Measurements from ENCODE around the gene BSCL2. TPM values are rescaled to one million over a fixed set of nuclear protein-coding genes. Genes with fewer than 3 reads are reported as not detected.
A peak's percentile ranks its signal among the peaks of the same experiment; 100 is the strongest.

Gene BSCL2
- total and polyA plus RNA-seq, 7 experiments from 2014 or later, result 28.4 to 63.5 (median 51.2) TPM

GRCh38 chr11:62667460-62667859, 39.8 kb downstream of the BSCL2 start:
- Histone ChIP-seq H3K4me1 (ENCODE audit: control insufficient read depth in 2 of 2, insufficient read depth in 2 of 2, low read length in 2 of 2) (peaks cover 23 to 24% of the 10 kb centered on the region in 2 donors), H3K36me3 (ENCODE audit: control insufficient read depth in 2 of 3, insufficient read depth in 3 of 3, low read length in 3 of 3) (peaks cover 0 to 34% (median 3%) of the 10 kb centered on the region in 3 experiments), H3K27me3 (ENCODE audit: control insufficient read depth in 2 of 2, insufficient read depth in 2 of 2, low read length in 2 of 2) (no peaks in the 10 kb centered on the region), H3K27ac (ENCODE audit: low read depth, low read length) (peak overlapping the region; percentile 85), H3K4me3 (ENCODE audit: low read length) (no peak overlapping the region), H3K9me3 (ENCODE audit: control insufficient read depth in 2 of 3, low read length in 3 of 3) (no peaks in the 10 kb centered on the region)
- Mint-ChIP-seq H3K36me3 (peaks cover 0 to 30% (median 7%) of the 10 kb centered on the region in 5 donors), H3K4me1 (peaks cover 13 to 67% (median 52%) of the 10 kb centered on the region in 7 donors), H3K27ac (peak overlapping the region in 8 of 9 donors; percentile 6 to 94 (median 44)), H3K4me3 (peak overlapping the region in 9 of 10 donors; percentile 12 to 98 (median 96)), H3K27me3 (no peaks in the 10 kb centered on the region), H3K9me3 (peaks cover 0 to 3% (median 0%) of the 10 kb centered on the region in 11 donors)
- DNase-seq (no peak), ATAC-seq (no peak)
- CTCF ChIA-PET, result interaction anchor here (0.6 to 1.6 kb wide), 4 partner anchors 12 to 74 kb away, joined by 3 to 7 read pairs (median 4); partner anchors contain the start of gene LRRN4CL
- POLR2A ChIA-PET, result interaction anchor here (1.0 to 14.8 kb wide), 22 partner anchors 10 to 223 kb away, joined by 3 to 332 read pairs (median 6); partner anchors contain the start of genes B3GAT3, BSCL2, EEF1G and EML3
- intact Hi-C loops (cut with micrococcal nuclease), result no loop called here

- Histone ChIP-seq H3K4me1 (ENCODE audit: control insufficient read depth in 2 of 2, insufficient read depth in 2 of 2, low read length in 2 of 2) (peaks cover 20 to 24% of the 10 kb centered on the region in 2 donors), H3K27ac (ENCODE audit: low read depth, low read length) (peak overlapping the region; percentile 85), H3K9me3 (ENCODE audit: control insufficient read depth in 2 of 3, low read length in 3 of 3) (no peaks in the 10 kb centered on the region), H3K27me3 (ENCODE audit: control insufficient read depth in 2 of 2, insufficient read depth in 2 of 2, low read length in 2 of 2) (no peaks in the 10 kb centered on the region), H3K4me3 (ENCODE audit: low read length) (peak overlapping the region; percentile 85), H3K36me3 (ENCODE audit: control insufficient read depth in 2 of 3, insufficient read depth in 3 of 3, low read length in 3 of 3) (peaks cover 0 to 27% (median 3%) of the 10 kb centered on the region in 3 experiments)
- intact Hi-C loops (cut with micrococcal nuclease), result no loop called here
- Mint-ChIP-seq H3K27me3 (no peaks in the 10 kb centered on the region), H3K4me3 (peak overlapping the region; percentile 93 to 98 (median 96)), H3K27ac (peak overlapping the region; percentile 14 to 96 (median 92)), H3K9me3 (peaks cover 0 to 3% (median 0%) of the 10 kb centered on the region in 11 donors), H3K36me3 (peaks cover 0 to 26% (median 7%) of the 10 kb centered on the region in 5 donors), H3K4me1 (peaks cover 13 to 57% (median 45%) of the 10 kb centered on the region in 7 donors)
- DNase-seq (no peak), ATAC-seq (no peak)
- POLR2A ChIA-PET, result interaction anchor here (0.8 to 14.8 kb wide), 25 partner anchors 9 to 222 kb away, joined by 3 to 332 read pairs (median 17); partner anchors contain the start of genes B3GAT3, BSCL2, EEF1G and EML3
- CTCF ChIA-PET, result interaction anchor here (0.6 to 1.6 kb wide), 2 partner anchors 14 to 271 kb away, joined by 3 to 7 read pairs; no protein-coding TSS in a partner anchor
Measured at GRCh38 chr11:62666259-62666926, 40.8 kb downstream of the BSCL2 start.

- H3K27me3 ChIP-seq (ENCODE audit: control insufficient read depth in 2 of 2, insufficient read depth in 2 of 2, low read length in 2 of 2), result no peaks in the 10 kb centered on the region
- Mint-ChIP-seq H3K36me3 (peaks cover 0 to 23% (median 7%) of the 10 kb centered on the region in 5 donors), H3K4me3 (peak overlapping the region; percentile 93 to 98 (median 96)), H3K4me1 (peaks cover 13 to 51% (median 38%) of the 10 kb centered on the region in 7 donors), H3K27me3 (no peaks in the 10 kb centered on the region), H3K27ac (peak overlapping the region; percentile 89 to 97 (median 93)), H3K9me3 (peaks cover 0 to 3% (median 0%) of the 10 kb centered on the region in 11 donors)
- ChIA-PET CTCF (interaction anchor here (0.6 to 2.2 kb wide), 18 partner anchors 8 to 241 kb away, joined by 3 to 17 read pairs (median 4); partner anchors contain the start of genes B3GAT3, EML3, ROM1 and TUT1), POLR2A (interaction anchor here (0.6 to 14.8 kb wide), 52 partner anchors 8 to 1753 kb away, joined by 3 to 332 read pairs (median 6); partner anchors contain the start of genes B3GAT3, BSCL2, EEF1G and EML3)
- peak in 7 of 9 donors; percentile 27 to 60 (median 39) for DNase-seq
- H3K36me3 ChIP-seq (ENCODE audit: control insufficient read depth in 2 of 3, insufficient read depth in 3 of 3, low read length in 3 of 3), result peaks cover 0 to 25% (median 3%) of the 10 kb centered on the region in 3 experiments
- intact Hi-C loops (cut with micrococcal nuclease), result loop anchor here (1.0 to 2.0 kb wide), 11 partner anchors 12 to 74 kb away; partner anchors contain the start of genes EML3 (in 2 of the 2), GANAB (in 2 of the 2), INTS5 (in 2 of the 2) and HNRNPUL2 (in 1 of the 2)
- H3K9me3 ChIP-seq (ENCODE audit: control insufficient read depth in 2 of 3, low read length in 3 of 3), result no peaks in the 10 kb centered on the region
- H3K4me3 ChIP-seq (ENCODE audit: low read length), result peak overlapping the region; percentile 85
- peak overlapping the region; percentile 85 for H3K27ac ChIP-seq (ENCODE audit: low read depth, low read length)
- H3K4me1 ChIP-seq (ENCODE audit: control insufficient read depth in 2 of 2, insufficient read depth in 2 of 2, low read length in 2 of 2), result peaks cover 16 to 24% of the 10 kb centered on the region in 2 donors
- ATAC-seq, result peak; percentile 35
Measured at GRCh38 chr11:62665599-62666258, 41.5 kb downstream of the BSCL2 start.

- Histone ChIP-seq H3K27me3 (ENCODE audit: control insufficient read depth in 2 of 2, insufficient read depth in 2 of 2, low read length in 2 of 2) (no peaks in the 10 kb centered on the region), H3K4me1 (ENCODE audit: control insufficient read depth in 2 of 2, insufficient read depth in 2 of 2, low read length in 2 of 2) (peaks cover 16 to 21% of the 10 kb centered on the region in 2 donors), H3K9me3 (ENCODE audit: control insufficient read depth in 2 of 3, low read length in 3 of 3) (no peaks in the 10 kb centered on the region), H3K36me3 (ENCODE audit: control insufficient read depth in 2 of 3, insufficient read depth in 3 of 3, low read length in 3 of 3) (peaks cover 0 to 25% (median 3%) of the 10 kb centered on the region in 3 experiments), H3K4me3 (ENCODE audit: low read length) (peak within 1 kb of the TSS; percentile 85), H3K27ac (ENCODE audit: low read depth, low read length) (peak within 1 kb of the TSS; percentile 85)
- POLR2A ChIA-PET, result interaction anchor here (0.5 to 14.8 kb wide), 60 partner anchors 8 to 1753 kb away, joined by 3 to 332 read pairs (median 5); partner anchors contain the start of genes B3GAT3, BSCL2, EEF1G and EML3
- ATAC-seq (peak; percentile 97), DNase-seq (peak; percentile 90 to 99 (median 95))
- Mint-ChIP-seq H3K36me3 (peaks cover 0 to 23% (median 7%) of the 10 kb centered on the region in 5 donors), H3K27ac (peak within 1 kb of the TSS; percentile 89 to 97 (median 93)), H3K9me3 (peaks cover 0 to 3% (median 0%) of the 10 kb centered on the region in 11 donors), H3K4me3 (peak within 1 kb of the TSS; percentile 93 to 98 (median 96)), H3K27me3 (no peaks in the 10 kb centered on the region), H3K4me1 (peaks cover 13 to 45% (median 32%) of the 10 kb centered on the region in 7 donors)
- intact Hi-C loops (cut with micrococcal nuclease), result loop anchor here (1.0 to 2.0 kb wide), 11 partner anchors 12 to 74 kb away; partner anchors contain the start of genes EML3 (in 2 of the 2), GANAB (in 2 of the 2), INTS5 (in 2 of the 2) and HNRNPUL2 (in 1 of the 2)
- CTCF ChIA-PET, result interaction anchor here (0.6 to 2.2 kb wide), 21 partner anchors 9 to 240 kb away, joined by 3 to 17 read pairs (median 3); partner anchors contain the start of genes B3GAT3, EML3, INTS5 and ROM1
Measured at GRCh38 chr11:62665075-62665598, 42.1 kb downstream of the BSCL2 start, which contains the start of the genes C11orf98 and CSKMT. Gene C11orf98 (minus strand): TSS chr11:62665210. CDS start chr11:62665169, 41 bp downstream. Gene CSKMT (plus strand): TSS chr11:62665312. CDS start chr11:62665880, 568 bp downstream.

- Histone ChIP-seq H3K9me3 (ENCODE audit: control insufficient read depth in 2 of 3, low read length in 3 of 3) (no peaks in the 10 kb centered on the region), H3K36me3 (ENCODE audit: control insufficient read depth in 2 of 3, insufficient read depth in 3 of 3, low read length in 3 of 3) (peaks cover 0 to 25% (median 3%) of the 10 kb centered on the region in 3 experiments), H3K4me1 (ENCODE audit: control insufficient read depth in 2 of 2, insufficient read depth in 2 of 2, low read length in 2 of 2) (peaks cover 16 to 21% of the 10 kb centered on the region in 2 donors), H3K4me3 (ENCODE audit: low read length) (peak overlapping the region; percentile 85), H3K27ac (ENCODE audit: low read depth, low read length) (peak overlapping the region; percentile 85), H3K27me3 (ENCODE audit: control insufficient read depth in 2 of 2, insufficient read depth in 2 of 2, low read length in 2 of 2) (no peaks in the 10 kb centered on the region)
- Mint-ChIP-seq H3K4me1 (peaks cover 13 to 40% (median 29%) of the 10 kb centered on the region in 7 donors), H3K9me3 (peaks cover 0 to 3% (median 0%) of the 10 kb centered on the region in 11 donors), H3K27me3 (no peaks in the 10 kb centered on the region), H3K27ac (peak overlapping the region; percentile 89 to 97 (median 93)), H3K36me3 (peaks cover 0 to 23% (median 7%) of the 10 kb centered on the region in 5 donors), H3K4me3 (peak overlapping the region; percentile 93 to 98 (median 96))
- peak; percentile 65 for ATAC-seq
- intact Hi-C loops (cut with micrococcal nuclease), result loop anchor here (1.0 to 2.0 kb wide), 11 partner anchors 11 to 73 kb away; partner anchors contain the start of genes EML3 (in 2 of the 2), GANAB (in 2 of the 2), INTS5 (in 2 of the 2) and TUT1 (in 2 of the 2)
- CTCF ChIA-PET, result interaction anchor here (0.6 to 2.2 kb wide), 18 partner anchors 9 to 240 kb away, joined by 3 to 17 read pairs (median 4); partner anchors contain the start of genes B3GAT3, EML3, INTS5 and ROM1
- POLR2A ChIA-PET, result interaction anchor here (0.5 to 14.8 kb wide), 56 partner anchors 7 to 1653 kb away, joined by 3 to 332 read pairs (median 5); partner anchors contain the start of genes B3GAT3, BSCL2, EEF1G and EML3
- DNase-seq, result peak in 1 of 9 donors; percentile 65
Measured at GRCh38 chr11:62664405-62665074, 42.7 kb downstream of the BSCL2 start.
